Erythroblast (primary cell): ENCODE measurements around the gene SLC35E4.

Source experiments
- GATA1 ChIP-seq: IDR thresholded peaks from 2 replicates; pipeline ENCODE4 v1.6.1; 2011; ENCODE audit warnings: low read depth, mild to moderate bottlenecking, control low read depth, low read length, moderate library complexity
- POLR2A ChIP-seq: IDR thresholded peaks from 2 replicates; pipeline ENCODE4 v1.6.1; 2011; ENCODE audit warnings: mild to moderate bottlenecking, low read length

GRCh38 chr22:30637701-30638114 lies 2.1 kb downstream of the SLC35E4 start:
- no peak for TF ChIP-seq POLR2A
- TF ChIP-seq GATA1: no peak
